ENCODE data around the gene TMBIM6.

- TF ChIP-seq SIN3A (IDR thresholded peaks at IDR 0.05; ENCODE audit: borderline replicate concordance, insufficient read depth, low read depth, low read length) = no peak
- TF ChIP-seq CTCF (IDR thresholded peaks at IDR 0.05) = no peak
- no peak for TF ChIP-seq POLR2AphosphoS5 (IDR thresholded peaks at IDR 0.05; ENCODE audit: low read depth, low read length)
- TF ChIP-seq REST (IDR thresholded peaks at IDR 0.05; ENCODE audit: insufficient read depth in 1 of 2, low read depth in 2 of 2, low read length in 1 of 2) = no peak
- no peak for TF ChIP-seq TCF7L2 (IDR thresholded peaks at IDR 0.05; ENCODE audit: low read depth, low read length)
Measured at GRCh38 chr12:49762468-49762847, 21.1 kb downstream of the TMBIM6 start.
